Breast epithelium (tissue), 4 donors: ENCODE measurements around the gene GNAI2. TPM values are rescaled to one million over a fixed set of nuclear protein-coding genes. Genes with fewer than 3 reads are reported as not detected.

Experiments
- DNase-seq, 2 donors: peaks; one replicate each; pipeline ENCODE4 v3.0.0-alpha.2; 2019; ENCODE audit warnings: low spot score in 2 of 2
- H3K27ac ChIP-seq, 2 donors: fragments of 200-600 bp; sonication (generic) in 1 of 2; one replicate each; pipeline ENCODE4 v1.5.1; 2016 to 2019; ENCODE audit warnings: mild to moderate bottlenecking in 1 of 2
- H3K27me3 ChIP-seq, 2 donors: fragments of 200-600 bp; sonication (generic) in 1 of 2; one replicate each; pipeline versions ENCODE4 v1.5.1 to v1.6.0; 2017 to 2019; ENCODE audit warnings: control low read depth in 1 of 2, mild to moderate bottlenecking in 1 of 2
- H3K36me3 ChIP-seq: fragments of 200-600 bp; one replicate; pipeline ENCODE4 v1.5.1; 2019
- H3K4me1 ChIP-seq, 2 donors: fragments of 200-600 bp; sonication (generic); one replicate each; pipeline ENCODE4 v1.5.1; 2016 to 2019; ENCODE audit warnings: control low read depth in 1 of 2
- H3K4me3 ChIP-seq, 3 donors: fragments of 200-600 bp; sonication (generic); 1 replicate in 2 of 3; 2 replicates in 1 of 3; pipeline ENCODE4 v1.5.1; 2016 to 2019; ENCODE audit warnings: mild to moderate bottlenecking in 3 of 3, moderate library complexity in 2 of 3
- H3K9me3 ChIP-seq, 2 donors: fragments of 200-600 bp; sonication (generic) in 1 of 2; one replicate each; pipeline ENCODE4 v1.5.1; 2016 to 2019; ENCODE audit warnings: control low read depth in 1 of 2
- CTCF ChIP-seq, 3 donors: fragments of 450-650 bp; IDR thresholded peaks; one replicate each; pipeline ENCODE4 v1.5.1; 2016 to 2017; ENCODE audit warnings: antibody characterized with exemption in 3 of 3, mild to moderate bottlenecking in 3 of 3, moderate library complexity in 3 of 3
- POLR2A ChIP-seq: fragments of 450-650 bp; IDR thresholded peaks from one replicate; pipeline ENCODE4 v1.6.1; 2016; ENCODE audit warnings: antibody characterized with exemption, mild to moderate bottlenecking, moderate library complexity
- POLR2AphosphoS5 ChIP-seq, 3 donors: sonication (generic); formaldehyde crosslinking; IDR thresholded peaks; one replicate each; pipeline ENCODE4 v1.6.1; 2017; ENCODE audit warnings: antibody characterized with exemption in 3 of 3
- intact Hi-C: fragments of 100-400 bp; cut with DNase I; formaldehyde crosslinking; loops from one replicate; pipeline ENCODE4 v1.15.1; 2023; ENCODE audit warnings: low total_unique reads
- total RNA-seq, 3 donors: library from RNA; depleted of rRNA; stranded (reverse); fragments of >200 nt; gene quantifications; one replicate each; pipeline ENCODE4 v1.1.0, GENCODE V29; 2016

Gene GNAI2
- total RNA-seq, 3 donors from 2014 or later, result 95.3 to 232 (median 162) TPM

GRCh38 chr3:50212971-50213370 is 23.0 kb upstream of the GNAI2 start:
- TF ChIP-seq POLR2A (no peak), POLR2AphosphoS5 (IDR thresholded peaks at IDR 0.05) (no peak), CTCF (IDR thresholded peaks at IDR 0.05) (no peak)
- Histone ChIP-seq H3K36me3 (no peaks in the 10 kb centered on the region), H3K4me3 (no peak overlapping the region), H3K9me3 (no peaks in the 10 kb centered on the region), H3K27me3 (no peaks in the 10 kb centered on the region), H3K4me1 (peaks cover 0 to 9% of the 10 kb centered on the region in 2 donors), H3K27ac (no peak overlapping the region)
- DNase-seq, result no peak
- intact Hi-C loops, result no loop called here

- Histone ChIP-seq H3K27me3 (no peaks in the 10 kb centered on the region), H3K36me3 (no peaks in the 10 kb centered on the region), H3K4me3 (no peak overlapping the region), H3K9me3 (no peaks in the 10 kb centered on the region), H3K27ac (no peak overlapping the region), H3K4me1 (peaks cover 0 to 9% of the 10 kb centered on the region in 2 donors)
- TF ChIP-seq CTCF (IDR thresholded peaks at IDR 0.05), result no peak
- TF ChIP-seq POLR2AphosphoS5 (IDR thresholded peaks at IDR 0.05), result no peak
- TF ChIP-seq POLR2A, result no peak
- DNase-seq, result no peak
- intact Hi-C loops, result no loop called here
These were observed 22.6 kb upstream of the GNAI2 start for GRCh38 chr3:50213373-50213772.

GRCh38 chr3:50214824-50215223 is 21.2 kb upstream of the GNAI2 start:
- DNase-seq, result no peak
- Histone ChIP-seq H3K9me3 (no peaks in the 10 kb centered on the region), H3K27ac (no peak overlapping the region), H3K4me1 (peaks cover 0 to 9% of the 10 kb centered on the region in 2 donors), H3K27me3 (no peaks in the 10 kb centered on the region), H3K36me3 (no peaks in the 10 kb centered on the region), H3K4me3 (no peak overlapping the region)
- TF ChIP-seq POLR2A (no peak), CTCF (IDR thresholded peaks at IDR 0.05) (no peak)
- intact Hi-C loops, result no loop called here

- no peaks in the 10 kb centered on the region for H3K27me3 ChIP-seq
- no peak for DNase-seq
- no peak overlapping the region for H3K27ac ChIP-seq
- no peak overlapping the region for H3K4me3 ChIP-seq
- intact Hi-C loops, result no loop called here
- TF ChIP-seq POLR2A (no peak), POLR2AphosphoS5 (IDR thresholded peaks at IDR 0.05) (no peak), CTCF (IDR thresholded peaks at IDR 0.05) (no peak)
- H3K36me3 ChIP-seq, result no peaks in the 10 kb centered on the region
- no peaks in the 10 kb centered on the region for H3K9me3 ChIP-seq
- peaks cover 0 to 9% of the 10 kb centered on the region in 2 donors for H3K4me1 ChIP-seq
These were observed 20.5 kb upstream of the GNAI2 start for GRCh38 chr3:50215529-50215928.

GRCh38 chr3:50217681-50218080 is 18.3 kb upstream of the GNAI2 start:
- intact Hi-C loops, result no loop called here
- TF ChIP-seq CTCF (IDR thresholded peaks at IDR 0.05) (no peak), POLR2A (no peak), POLR2AphosphoS5 (IDR thresholded peaks at IDR 0.05) (no peak)
- Histone ChIP-seq H3K27ac (no peak overlapping the region), H3K9me3 (no peaks in the 10 kb centered on the region), H3K27me3 (no peaks in the 10 kb centered on the region), H3K4me3 (no peak overlapping the region), H3K36me3 (no peaks in the 10 kb centered on the region), H3K4me1 (peaks cover 0 to 9% of the 10 kb centered on the region in 2 donors)
- DNase-seq, result no peak
